Right lobe of liver (tissue), 6 donors: ENCODE measurements around the gene BFSP1. TPM values are rescaled to one million over a fixed set of nuclear protein-coding genes. Genes with fewer than 3 reads are reported as not detected.

ENCODE experiments used
- ATAC-seq, 4 donors: fragments of 200-7000 bp; cut with Tn5 transposase; one replicate each; pipeline ENCODE4 v1.9.1; 2020; ENCODE audit warnings: mild to moderate bottlenecking in 4 of 4, moderate library complexity in 4 of 4
- DNase-seq, 3 donors: peaks; one replicate each; pipeline ENCODE4 v3.0.0-alpha.2; 2020
- H3K27ac ChIP-seq, 3 donors: fragments of 200-600 bp; one replicate each; pipeline ENCODE4 v1.8.0; 2022
- H3K27me3 ChIP-seq, 2 donors: fragments of 200-600 bp; one replicate each; pipeline ENCODE4 v1.8.0; 2022
- H3K36me3 ChIP-seq, 4 donors: fragments of 200-600 bp; sonication (generic) in 1 of 4; one replicate each; pipeline versions ENCODE4 v1.5.1 to v1.8.0; 2017 to 2022; ENCODE audit warnings: control low read depth in 1 of 4
- H3K4me1 ChIP-seq, 4 donors: fragments of 200-600 bp; sonication (generic) in 1 of 4; one replicate each; pipeline versions ENCODE4 v1.5.1 to v1.8.0; 2017 to 2022; ENCODE audit warnings: control low read depth in 1 of 4
- H3K4me3 ChIP-seq, 3 donors: fragments of 200-600 bp; one replicate each; pipeline ENCODE4 v1.8.0; 2022
- H3K9me3 ChIP-seq, 4 donors: fragments of 200-600 bp; sonication (generic) in 1 of 4; one replicate each; pipeline versions ENCODE4 v1.5.1 to v1.8.0; 2017 to 2022; ENCODE audit warnings: control low read depth in 1 of 4
- CTCF ChIP-seq, 4 donors: fragments of 200-600 bp in 3 of 4; fragments of 450-650 bp in 1 of 4; IDR thresholded peaks; one replicate each; pipeline versions ENCODE4 v1.5.1 to v1.8.0; 2016 to 2022; ENCODE audit warnings: antibody characterized with exemption in 4 of 4, mild to moderate bottlenecking in 2 of 4
- POLR2A ChIP-seq: fragments of 450-650 bp; IDR thresholded peaks from one replicate; pipeline ENCODE4 v1.6.1; 2017; ENCODE audit warnings: antibody characterized with exemption, mild to moderate bottlenecking
- WGBS: methylation state at CpG from one replicate; pipeline ENCODE4 v1.1.6; 2018; ENCODE audit warnings: low coverage, low lambda C conversion rate; ENCODE audit not compliant: insufficient coverage; ENCODE audit errors: missing lambda C conversion rate; 5-methylcytosine and 5-hydroxymethylcytosine counted together
- intact Hi-C, 2 donors: fragments of 100-400 bp; cut with DNase I; formaldehyde crosslinking; loops; one replicate each; pipeline versions ENCODE4 v1.11.2 to v1.14.1; 2022
- total RNA-seq, 6 experiments: library from RNA; depleted of rRNA in 2 of 6; stranded (reverse); fragments of >200 nt in 2 of 6; fragmentation: NEBNext Ultra II Directional in 3 of 6; extraction: Animal tissue kit (Norgen Biotek cat#: 25700) in 3 of 6; gene quantifications; one replicate each; pipeline versions ENCODE4 v1.1.0 to v1.2.4, GENCODE V29; 2016 to 2023
- donor health status: DM: no; HTN: yes; CAD: no.
- donor health status: DM: no; HTN: no; CAD: no.
- donor health status: DM: no; HTN: no; CAD: no.
- donor health status: DM: no; HTN: yes; CAD: no.
- donor health status: DM: no; HTN: yes; CAD: no.

The BFSP1 gene
- total RNA-seq, 6 experiments from 2014 or later: 0.16 to 0.68 (median 0.25) TPM

DNA sequence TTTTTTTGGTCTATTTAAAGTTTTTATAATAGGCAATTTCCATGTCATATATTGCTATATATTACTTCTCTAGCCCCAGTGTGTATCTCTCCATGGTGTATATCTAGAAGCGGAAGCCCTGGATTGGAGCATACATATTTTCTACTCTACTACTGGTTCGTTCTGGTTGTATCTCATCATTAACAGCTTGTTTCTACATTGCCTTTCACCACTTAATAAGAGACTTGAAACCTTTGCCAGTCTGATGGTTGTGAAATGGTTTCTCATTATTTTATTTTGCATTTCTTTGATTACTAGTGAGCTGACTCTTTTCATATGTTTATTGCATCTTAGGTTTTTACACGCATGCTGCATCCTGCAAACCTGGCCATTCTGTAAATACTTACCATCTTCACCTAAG lies 42.3 kb upstream of the BFSP1 start:
- intact Hi-C loops: no loop called here
- ATAC-seq (no peak), DNase-seq (no peak)
- 92% methylated on average over 3 of the region's 3 CpGs for WGBS
- Histone ChIP-seq H3K9me3 (no peaks in the 10 kb centered on the region), H3K27ac (no peak overlapping the region), H3K4me3 (no peak overlapping the region), H3K36me3 (no peaks in the 10 kb centered on the region), H3K27me3 (no peaks in the 10 kb centered on the region), H3K4me1 (peaks cover 0 to 31% (median 9%) of the 10 kb centered on the region in 4 donors)
- TF ChIP-seq CTCF (IDR thresholded peaks at IDR 0.05) (no peak), POLR2A (no peak)

GRCh38 chr20:17572034-17572638 lies 41.0 kb upstream of the BFSP1 start:
- no peak for TF ChIP-seq CTCF (IDR thresholded peaks at IDR 0.05)
- no peak for TF ChIP-seq POLR2A
- H3K27me3 ChIP-seq: no peaks in the 10 kb centered on the region
- no peak for ATAC-seq
- no peak for DNase-seq
- H3K4me3 ChIP-seq: no peak overlapping the region
- peak overlapping the region in 1 of 3 donors; percentile 31 for H3K27ac ChIP-seq
- intact Hi-C loops: no loop called here
- H3K36me3 ChIP-seq: no peaks in the 10 kb centered on the region
- 40% methylated on average over 7 of the region's 7 CpGs for WGBS
- H3K4me1 ChIP-seq: peaks cover 0 to 31% (median 9%) of the 10 kb centered on the region in 4 donors
- no peaks in the 10 kb centered on the region for H3K9me3 ChIP-seq

- peak overlapping the region in 2 of 3 donors; percentile 94 to 97 for H3K27ac ChIP-seq
- H3K4me3 ChIP-seq: peak overlapping the region; percentile 92 to 96 (median 96)
- H3K27me3 ChIP-seq: no peaks in the 10 kb centered on the region
- ATAC-seq (no peak), DNase-seq (no peak)
- no peaks in the 10 kb centered on the region for H3K9me3 ChIP-seq
- TF ChIP-seq CTCF (IDR thresholded peaks at IDR 0.05): no peak
- no peak for TF ChIP-seq POLR2A
- H3K36me3 ChIP-seq: no peaks in the 10 kb centered on the region
- peaks cover 0 to 26% (median 9%) of the 10 kb centered on the region in 4 donors for H3K4me1 ChIP-seq
- 32% methylated on average over 6 of the region's 6 CpGs for WGBS
- intact Hi-C loops: no loop called here
Measured at GRCh38 chr20:17571153-17571527, 40.0 kb upstream of the BFSP1 start.

GRCh38 chr20:17570347-17571152 lies 39.4 kb upstream of the BFSP1 start:
- H3K4me1 ChIP-seq: peaks cover 0 to 26% (median 9%) of the 10 kb centered on the region in 4 donors
- DNase-seq (peak in 1 of 3 donors; percentile 62), ATAC-seq (peak; percentile 31 to 60 (median 56))
- TF ChIP-seq POLR2A (no peak), CTCF (IDR thresholded peaks at IDR 0.05) (no peak)
- intact Hi-C loops: no loop called here
- peak overlapping the region; percentile 92 to 96 (median 96) for H3K4me3 ChIP-seq
- WGBS: 2% methylated on average over 10 of the region's 43 CpGs
- no peaks in the 10 kb centered on the region for H3K36me3 ChIP-seq
- H3K27ac ChIP-seq: peak overlapping the region; percentile 94 to 97 (median 94)
- H3K9me3 ChIP-seq: no peaks in the 10 kb centered on the region
- H3K27me3 ChIP-seq: no peaks in the 10 kb centered on the region
